ENCODE results near the gene SCTR.

- TF ChIP-seq BACH2 (CRISPR knock-in tag; IDR thresholded peaks at IDR 0.05; ENCODE audit: borderline replicate concordance) (no peak), RARB (CRISPR knock-in tag; IDR thresholded peaks at IDR 0.05) (no peak), ESRRG (CRISPR knock-in tag; IDR thresholded peaks at IDR 0.05) (no peak), ISL1 (CRISPR knock-in tag; IDR thresholded peaks at IDR 0.05) (no peak), ZC3H10 (CRISPR knock-in tag; IDR thresholded peaks at IDR 0.05) (no peak), CSDC2 (CRISPR knock-in tag; IDR thresholded peaks at IDR 0.05) (no peak), OSR1 (CRISPR knock-in tag; IDR thresholded peaks at IDR 0.05) (no peak), CREB5 (CRISPR knock-in tag; IDR thresholded peaks at IDR 0.05; ENCODE audit: low read depth) (no peak), SNAI2 (CRISPR knock-in tag; IDR thresholded peaks at IDR 0.05) (no peak), ZFP30 (CRISPR knock-in tag; IDR thresholded peaks at IDR 0.05) (no peak)
- TF ChIP-seq, protein P1, sequence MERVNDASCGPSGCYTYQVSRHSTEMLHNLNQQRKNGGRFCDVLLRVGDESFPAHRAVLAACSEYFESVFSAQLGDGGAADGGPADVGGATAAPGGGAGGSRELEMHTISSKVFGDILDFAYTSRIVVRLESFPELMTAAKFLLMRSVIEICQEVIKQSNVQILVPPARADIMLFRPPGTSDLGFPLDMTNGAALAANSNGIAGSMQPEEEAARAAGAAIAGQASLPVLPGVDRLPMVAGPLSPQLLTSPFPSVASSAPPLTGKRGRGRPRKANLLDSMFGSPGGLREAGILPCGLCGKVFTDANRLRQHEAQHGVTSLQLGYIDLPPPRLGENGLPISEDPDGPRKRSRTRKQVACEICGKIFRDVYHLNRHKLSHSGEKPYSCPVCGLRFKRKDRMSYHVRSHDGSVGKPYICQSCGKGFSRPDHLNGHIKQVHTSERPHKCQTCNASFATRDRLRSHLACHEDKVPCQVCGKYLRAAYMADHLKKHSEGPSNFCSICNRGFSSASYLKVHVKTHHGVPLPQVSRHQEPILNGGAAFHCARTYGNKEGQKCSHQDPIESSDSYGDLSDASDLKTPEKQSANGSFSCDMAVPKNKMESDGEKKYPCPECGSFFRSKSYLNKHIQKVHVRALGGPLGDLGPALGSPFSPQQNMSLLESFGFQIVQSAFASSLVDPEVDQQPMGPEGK (CRISPR knock-in tag; IDR thresholded peaks at IDR 0.05; ENCODE audit: borderline replicate concordance): no peak
Observed at GRCh38 chr2:119427756-119428155, 96.5 kb downstream of the SCTR start.

Data from SK-N-SH treated with all-trans-retinoic acid at 6 μM for 48 hours (cell line).